Keratinocyte (primary cell): ENCODE results near the gene PGBD1.

Experiments used
- EZH2 ChIP-seq: IDR thresholded peaks from one replicate; pipeline ENCODE4 v1.6.1; 2012; ENCODE audit warnings: inconsistent platforms, mild to moderate bottlenecking, low read length, moderate library complexity
- TF ChIP-seq, protein P1 (sequence below), 3 experiments: IDR thresholded peaks in 1 of 3; conservative IDR thresholded peaks in 1 of 3; optimal IDR thresholded peaks in 1 of 3; 2 replicates in 2 of 3; 3 replicates in 1 of 3; pipeline versions ENCODE3 to v1.5.1; 2011; ENCODE audit warnings: low read length in 3 of 3, mild to moderate bottlenecking in 3 of 3, moderate library complexity in 2 of 3, control low read depth in 1 of 3, inconsistent platforms in 1 of 3; ENCODE audit not compliant: insufficient read depth in 2 of 3; ENCODE audit errors: extremely low read depth in 1 of 3

DNA sequence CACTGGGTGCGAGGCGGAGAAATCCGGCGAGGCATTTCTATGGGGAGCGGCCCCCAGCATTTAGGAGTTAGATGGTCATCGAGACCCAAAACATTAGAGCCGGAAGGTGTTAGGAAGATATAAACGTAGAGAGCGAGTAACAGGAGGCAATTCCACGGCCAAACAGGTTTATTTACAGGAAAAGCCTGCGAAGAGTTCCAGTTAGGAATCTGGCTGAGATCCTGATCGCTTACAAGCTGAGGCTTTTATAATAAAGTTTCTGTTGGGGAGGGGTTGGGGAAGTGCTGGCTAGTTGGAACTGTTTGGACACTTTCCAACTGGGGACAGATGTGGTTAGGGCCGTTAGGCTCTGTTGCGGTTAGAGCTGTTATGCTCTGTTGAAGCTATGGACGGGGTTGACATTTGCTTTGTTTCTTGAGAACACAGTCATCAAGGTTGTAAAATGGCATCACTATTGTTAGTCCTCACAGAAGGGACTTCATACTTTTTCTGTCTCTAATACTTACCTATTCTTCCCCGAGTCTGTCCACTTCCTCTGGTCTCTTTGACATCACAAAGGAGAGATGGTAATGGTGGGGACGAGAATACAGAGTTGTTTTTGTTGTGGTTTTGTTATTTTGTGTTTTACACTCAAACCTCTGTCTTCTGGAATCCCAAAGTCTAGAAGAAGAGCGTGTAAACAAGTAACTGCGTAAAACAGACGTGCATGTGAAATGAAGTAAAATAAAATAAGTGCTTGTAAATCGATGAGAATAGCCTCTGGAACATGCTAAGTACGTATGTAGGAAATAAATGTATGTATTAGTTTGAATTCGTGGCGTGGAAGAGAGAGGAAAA is 55.1 kb downstream of the PGBD1 start:
- TF ChIP-seq, protein P1, sequence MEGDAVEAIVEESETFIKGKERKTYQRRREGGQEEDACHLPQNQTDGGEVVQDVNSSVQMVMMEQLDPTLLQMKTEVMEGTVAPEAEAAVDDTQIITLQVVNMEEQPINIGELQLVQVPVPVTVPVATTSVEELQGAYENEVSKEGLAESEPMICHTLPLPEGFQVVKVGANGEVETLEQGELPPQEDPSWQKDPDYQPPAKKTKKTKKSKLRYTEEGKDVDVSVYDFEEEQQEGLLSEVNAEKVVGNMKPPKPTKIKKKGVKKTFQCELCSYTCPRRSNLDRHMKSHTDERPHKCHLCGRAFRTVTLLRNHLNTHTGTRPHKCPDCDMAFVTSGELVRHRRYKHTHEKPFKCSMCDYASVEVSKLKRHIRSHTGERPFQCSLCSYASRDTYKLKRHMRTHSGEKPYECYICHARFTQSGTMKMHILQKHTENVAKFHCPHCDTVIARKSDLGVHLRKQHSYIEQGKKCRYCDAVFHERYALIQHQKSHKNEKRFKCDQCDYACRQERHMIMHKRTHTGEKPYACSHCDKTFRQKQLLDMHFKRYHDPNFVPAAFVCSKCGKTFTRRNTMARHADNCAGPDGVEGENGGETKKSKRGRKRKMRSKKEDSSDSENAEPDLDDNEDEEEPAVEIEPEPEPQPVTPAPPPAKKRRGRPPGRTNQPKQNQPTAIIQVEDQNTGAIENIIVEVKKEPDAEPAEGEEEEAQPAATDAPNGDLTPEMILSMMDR (optimal IDR thresholded peaks at IDR 0.05 in 1 of 3, IDR thresholded peaks at IDR 0.05 in 1 of 3, conservative IDR thresholded peaks at IDR 0.05 in 1 of 3; ENCODE audit: extremely low read depth in 1 of 3, insufficient read depth in 2 of 3, low read length in 3 of 3) = no peak
- no peak for TF ChIP-seq EZH2
